HG03060 (cell line): ENCODE measurements around the gene LZIC.

ENCODE experiments used
- ATAC-seq: cut with Tn5 transposase; IDR thresholded peaks from one replicate; pipeline ENCODE4 v1.9.1; 2021; ENCODE audit warnings: low read depth, moderate number of reproducible peaks; ENCODE audit not compliant: unreplicated experiment

The LZIC gene

GRCh38 chr1:9910423-9911178 lies 32.6 kb downstream of the LZIC start:
- peak; percentile 81 for ATAC-seq

- no peak for ATAC-seq
Observed at GRCh38 chr1:9910076-9910422, 33.1 kb downstream of the LZIC start, which contains the start of gene CTNNBIP1. Gene CTNNBIP1, minus strand, starts transcription at chr1:9910269. Its CDS starts 38,205 bp downstream, at chr1:9872064.

- ATAC-seq: no peak
Observed at GRCh38 chr1:9909234-9910046, 33.8 kb downstream of the LZIC start.

DNA sequence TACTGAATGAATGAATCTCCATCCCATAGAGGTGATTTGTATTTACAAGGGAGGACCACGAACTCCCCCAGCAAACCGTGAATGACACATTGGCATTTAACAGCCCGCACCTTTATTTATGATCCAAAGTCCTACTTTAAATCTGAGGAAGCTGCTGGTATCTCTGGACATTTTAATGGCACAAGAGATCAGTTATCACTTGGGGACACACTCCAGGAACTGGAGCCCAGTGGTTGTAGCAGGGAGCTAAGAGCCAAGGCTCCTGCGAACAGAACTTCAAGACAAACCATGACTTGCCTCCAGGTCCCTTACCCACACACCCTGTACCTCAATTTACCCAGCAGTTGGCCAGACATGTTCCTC lies 34.3 kb downstream of the LZIC start:
- no peak for ATAC-seq

- ATAC-seq: no peak
Observed at GRCh38 chr1:9907441-9907840, 35.8 kb downstream of the LZIC start.

DNA sequence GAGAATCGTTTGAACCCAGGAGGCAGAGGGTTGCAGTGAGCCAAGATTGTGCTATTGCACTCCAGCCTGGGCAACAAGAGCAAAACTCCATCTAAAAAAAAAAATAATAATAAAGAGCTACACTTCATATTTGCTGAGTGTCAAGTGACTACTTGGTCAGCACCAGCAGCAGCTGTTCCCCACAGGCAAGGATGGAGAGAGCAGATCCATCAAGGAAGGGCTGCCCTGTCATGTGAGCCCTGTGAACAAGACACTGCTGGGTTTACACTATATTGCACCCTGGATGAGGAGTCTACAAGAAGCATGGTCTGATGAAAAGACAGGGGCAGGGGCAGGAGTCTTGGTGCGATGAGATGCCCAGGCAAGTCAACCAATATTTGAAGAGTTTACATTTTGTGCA lies 36.7 kb downstream of the LZIC start:
- ATAC-seq: no peak

DNA sequence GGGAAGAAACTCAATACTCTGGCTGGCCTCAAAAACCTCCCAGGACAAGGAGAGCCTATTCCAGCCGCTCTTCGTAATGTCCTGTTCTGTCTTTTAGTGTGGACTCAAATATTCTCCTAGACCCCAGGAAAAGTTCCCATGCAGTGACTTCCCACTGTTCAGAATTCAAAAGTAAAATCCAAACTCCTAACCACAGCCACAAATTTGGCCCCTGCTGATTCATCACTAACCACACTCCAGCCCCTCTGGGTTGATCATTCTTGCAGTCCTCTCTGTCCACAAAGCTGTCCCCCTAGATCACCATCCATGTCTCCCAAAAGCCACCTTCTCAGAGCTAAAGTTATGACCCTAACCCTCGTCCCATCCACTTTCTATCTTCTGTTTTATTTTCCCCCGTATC lies 38.2 kb downstream of the LZIC start:
- no peak for ATAC-seq

GRCh38 chr1:9904596-9904995 lies 38.6 kb downstream of the LZIC start:
- ATAC-seq: no peak

DNA sequence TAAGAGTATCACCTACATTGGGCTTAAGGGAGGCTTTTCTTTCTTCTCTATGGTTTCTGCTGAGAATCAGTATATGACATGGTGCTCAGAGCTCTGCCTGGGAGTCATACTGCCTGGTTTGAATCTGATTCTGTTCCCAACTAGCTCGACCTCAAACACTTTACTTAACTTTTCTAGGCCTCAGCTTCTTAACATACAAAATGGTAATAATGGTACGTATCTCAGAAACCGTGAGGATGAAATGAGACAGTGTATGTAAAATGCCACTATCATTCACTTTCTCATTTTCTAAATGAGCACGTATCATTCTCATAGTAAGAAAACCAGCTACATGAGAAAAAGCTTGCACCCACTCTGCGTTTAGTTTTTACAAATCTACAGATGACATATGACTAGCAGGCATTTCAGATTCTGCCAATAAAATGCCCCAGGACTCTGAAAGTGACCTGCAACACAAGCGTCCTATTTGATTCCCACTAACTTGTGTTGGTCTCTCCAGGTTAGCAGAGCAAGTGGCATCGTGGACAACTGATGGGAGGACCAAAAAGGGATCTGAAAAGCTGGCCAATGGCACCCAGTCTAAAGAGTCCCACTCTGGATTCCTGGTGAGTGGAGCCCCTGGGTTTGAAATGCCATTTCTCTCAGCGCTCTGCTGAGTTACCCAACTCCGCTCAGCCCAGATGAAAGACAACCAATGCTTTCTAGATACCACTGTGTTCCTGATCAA lies 39.2 kb downstream of the LZIC start:
- no peak for ATAC-seq

DNA sequence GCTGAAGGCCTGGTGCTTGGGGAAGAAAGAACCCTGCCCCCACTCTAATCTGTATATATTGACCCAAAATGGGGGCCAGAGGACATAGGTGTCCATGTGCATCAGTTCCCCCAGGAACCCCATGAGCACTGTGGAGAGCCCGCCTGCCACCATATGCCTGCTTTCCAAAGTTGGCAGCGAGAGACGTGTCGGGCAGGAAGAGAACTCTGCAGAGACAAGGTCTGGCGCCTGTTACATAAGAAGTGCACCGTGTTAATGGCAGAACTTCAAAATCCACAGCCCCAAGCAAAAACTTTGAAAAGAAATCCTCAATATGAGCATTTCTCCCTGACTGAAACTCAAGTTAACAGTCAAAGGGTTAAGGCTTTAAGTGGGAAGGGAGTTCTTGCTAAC lies 41.1 kb downstream of the LZIC start:
- ATAC-seq: no peak

DNA sequence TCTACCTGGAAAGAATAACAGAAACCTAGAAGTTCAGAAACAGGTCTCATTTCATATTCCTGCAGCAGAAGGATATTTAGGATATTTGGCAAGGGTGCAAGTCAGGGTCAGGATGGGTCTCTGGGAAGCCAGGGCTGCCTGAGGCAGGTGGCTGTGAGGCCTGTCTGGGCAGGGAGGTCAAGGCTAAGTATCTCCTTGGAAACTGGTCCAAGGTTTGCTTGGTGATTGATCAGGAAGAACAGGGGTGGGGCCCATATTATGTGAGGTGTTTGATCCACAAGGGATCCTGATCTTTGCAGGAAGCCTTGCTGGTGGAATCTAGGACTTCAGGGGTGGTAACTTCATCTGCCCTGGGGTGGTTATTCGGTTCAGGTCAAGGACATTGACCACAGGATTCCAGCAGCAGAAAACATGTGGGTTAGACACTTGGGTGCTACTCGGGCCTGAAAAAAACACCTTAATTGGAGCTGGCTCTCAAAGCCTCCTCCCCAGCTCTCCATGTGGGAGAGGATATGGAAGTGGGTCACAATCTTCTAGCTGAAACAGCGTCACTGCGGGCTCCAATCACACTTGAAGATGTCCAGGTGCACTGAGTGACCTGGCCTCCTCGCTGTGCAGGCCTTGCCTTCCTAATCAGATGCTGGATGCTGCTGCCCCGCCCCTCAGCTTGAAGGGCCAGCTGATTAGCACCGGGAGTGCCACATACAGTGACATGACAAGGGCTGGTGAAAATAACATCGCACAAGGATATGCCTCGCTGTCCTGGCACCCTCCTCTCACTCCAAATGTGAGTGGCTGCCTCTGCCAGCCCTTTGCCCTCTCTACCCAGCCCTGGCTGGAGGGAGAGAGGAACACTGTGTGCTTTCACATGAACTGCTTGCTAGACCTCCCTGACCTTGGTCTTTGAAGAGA lies 41.8 kb downstream of the LZIC start:
- no peak for ATAC-seq

DNA sequence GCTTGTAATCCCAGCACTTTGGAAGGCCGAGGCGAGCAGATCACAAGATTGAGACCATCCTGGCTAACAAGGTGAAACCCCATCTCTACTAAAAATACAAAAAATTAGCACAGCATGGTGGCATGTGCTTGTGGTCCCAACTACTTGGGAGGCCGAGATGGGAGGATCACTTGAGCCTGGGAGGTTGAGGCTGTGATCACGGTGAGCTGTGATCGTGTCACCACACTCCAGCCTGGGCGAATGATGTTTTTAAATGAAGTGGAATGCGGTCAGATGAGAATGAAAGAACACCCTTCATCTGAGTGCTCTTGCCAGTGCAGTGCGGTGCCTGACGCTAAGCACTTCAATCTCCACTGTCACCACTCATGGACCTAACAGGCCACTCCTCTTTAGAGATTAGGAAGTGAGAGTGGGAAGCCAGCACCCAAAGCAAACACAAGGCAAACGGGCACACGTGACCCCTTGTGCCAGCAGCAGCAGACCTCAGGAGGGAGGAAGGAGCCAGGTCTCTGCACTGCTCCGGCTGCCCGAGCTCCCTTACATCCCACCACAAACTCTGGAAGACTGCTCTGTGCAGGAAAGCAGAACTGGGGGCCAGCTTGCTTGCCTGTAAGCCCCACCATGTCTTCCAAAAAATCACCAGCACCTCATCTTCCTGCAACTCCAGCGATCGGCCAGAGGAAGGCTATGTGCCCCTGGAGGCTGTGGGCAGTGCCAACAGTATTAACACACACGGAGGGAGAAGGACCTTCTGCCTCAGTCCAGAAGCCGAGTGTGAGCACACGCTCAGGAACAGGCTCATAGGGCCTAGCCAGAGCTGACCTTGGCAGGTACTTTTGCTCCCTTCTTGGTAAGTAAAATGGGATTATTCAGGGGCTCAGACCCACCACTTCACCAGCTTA lies 42.8 kb downstream of the LZIC start:
- no peak for ATAC-seq

DNA sequence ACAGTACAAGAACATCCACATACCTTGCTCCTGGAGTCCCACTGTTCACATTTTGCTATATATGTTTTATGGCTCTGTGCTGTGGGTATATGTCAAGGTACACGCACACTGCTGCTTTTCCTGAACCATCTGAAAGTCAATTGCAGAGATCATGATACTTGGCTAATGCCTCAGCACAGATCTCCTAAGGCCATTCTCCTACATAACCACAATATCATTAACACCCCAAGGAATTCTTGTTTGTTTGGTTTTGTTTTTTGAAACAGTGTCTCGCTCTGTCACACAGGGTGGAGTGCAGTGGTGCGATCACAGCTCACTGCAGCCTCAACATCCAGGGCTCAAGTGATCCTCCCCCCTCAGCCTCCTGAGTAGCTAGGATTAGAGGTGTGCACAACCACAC lies 49.1 kb downstream of the LZIC start:
- no peak for ATAC-seq

DNA sequence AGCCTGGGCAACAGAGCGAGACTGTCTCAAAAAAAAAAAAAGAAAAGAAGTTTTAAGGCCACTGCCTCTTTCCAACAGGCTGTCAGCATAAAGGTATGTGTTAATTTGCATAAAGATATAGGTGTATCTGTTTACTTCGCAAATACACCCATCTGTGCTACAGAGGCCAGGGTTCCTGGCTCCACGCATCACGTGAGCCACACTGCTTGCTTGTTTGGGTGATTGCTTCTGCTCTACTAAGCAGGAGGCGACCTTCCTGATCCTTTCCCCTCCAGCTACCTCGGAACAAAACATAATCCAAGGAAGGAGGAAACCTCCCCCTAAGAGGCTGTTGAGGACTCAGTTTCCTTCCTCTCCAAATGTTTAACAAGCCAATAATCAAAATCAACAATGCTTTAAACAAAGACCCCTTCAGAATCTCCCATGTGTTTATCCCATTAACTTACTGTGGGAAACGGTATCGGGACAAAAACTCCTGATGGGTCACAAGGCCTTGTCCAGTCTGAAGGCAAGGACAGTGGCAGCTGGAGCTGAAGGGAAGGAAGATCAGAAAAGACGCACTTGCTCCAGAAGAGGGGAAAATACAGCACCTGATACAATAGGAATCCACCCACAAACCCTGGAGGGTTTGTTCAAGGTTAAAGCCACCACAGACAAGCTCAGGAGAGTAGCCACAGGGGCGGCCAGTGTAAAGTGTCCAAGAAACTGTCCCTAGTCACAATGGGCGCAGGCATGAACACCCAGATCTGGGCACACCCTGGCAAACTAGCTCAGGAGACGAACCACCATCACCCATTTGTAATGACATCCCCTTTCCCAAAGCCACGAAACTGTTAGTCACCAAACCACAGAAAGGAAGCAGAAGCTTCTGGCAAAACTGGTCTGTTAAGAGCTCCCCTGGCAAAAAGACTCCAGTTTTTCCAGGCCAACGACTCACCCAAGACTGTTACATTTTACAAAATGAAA lies 50.3 kb downstream of the LZIC start:
- ATAC-seq: no peak

GRCh38 chr1:9891207-9891606 lies 52.0 kb downstream of the LZIC start:
- no peak for ATAC-seq

- ATAC-seq: no peak
Observed at GRCh38 chr1:9890224-9890731, 52.9 kb downstream of the LZIC start.

GRCh38 chr1:9889411-9889810 lies 53.8 kb downstream of the LZIC start:
- ATAC-seq: no peak

- no peak for ATAC-seq
Observed at GRCh38 chr1:9888886-9889285, 54.3 kb downstream of the LZIC start.
